NB4 (cell line): Measurements from ENCODE around the gene RCBTB1.

Experiments
- MYC ChIP-seq: IDR thresholded peaks from 2 replicates; pipeline ENCODE4 v1.6.1; 2011; ENCODE audit warnings: low read depth, low read length
- POLR2A ChIP-seq: IDR thresholded peaks from 2 replicates; pipeline ENCODE4 v1.6.1; 2011; ENCODE audit warnings: mild to moderate bottlenecking; ENCODE audit not compliant: insufficient read length; ENCODE audit errors: extremely low read depth
- TF ChIP-seq, protein P1 (sequence below): IDR thresholded peaks from one replicate; pipeline ENCODE4 v1.5.1; 2012; ENCODE audit warnings: low read depth, low read length
- TF ChIP-seq, protein P2 (sequence below): IDR thresholded peaks from 2 replicates; pipeline ENCODE4 v1.6.1; 2011; ENCODE audit warnings: low read depth, low read length

DNA sequence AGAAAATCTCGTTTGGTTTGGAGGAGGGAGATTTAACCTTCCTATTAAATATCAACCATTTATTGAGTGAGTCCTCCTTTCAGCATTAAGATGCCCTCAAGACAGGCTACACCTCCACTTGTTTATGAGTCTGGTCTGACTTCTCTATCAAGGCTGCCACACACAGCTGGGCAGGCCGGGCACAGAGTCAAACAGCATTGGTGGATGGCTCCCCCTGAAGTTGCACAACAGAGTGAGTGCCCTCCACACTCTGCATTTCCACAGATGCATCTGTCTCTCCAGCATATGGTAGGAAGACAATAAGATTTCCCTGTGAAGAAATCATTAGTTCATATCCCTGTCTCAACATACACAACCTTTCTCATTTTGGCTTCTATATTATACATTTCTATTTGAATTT lies 58.2 kb downstream of the RCBTB1 start:
- TF ChIP-seq, protein P1, sequence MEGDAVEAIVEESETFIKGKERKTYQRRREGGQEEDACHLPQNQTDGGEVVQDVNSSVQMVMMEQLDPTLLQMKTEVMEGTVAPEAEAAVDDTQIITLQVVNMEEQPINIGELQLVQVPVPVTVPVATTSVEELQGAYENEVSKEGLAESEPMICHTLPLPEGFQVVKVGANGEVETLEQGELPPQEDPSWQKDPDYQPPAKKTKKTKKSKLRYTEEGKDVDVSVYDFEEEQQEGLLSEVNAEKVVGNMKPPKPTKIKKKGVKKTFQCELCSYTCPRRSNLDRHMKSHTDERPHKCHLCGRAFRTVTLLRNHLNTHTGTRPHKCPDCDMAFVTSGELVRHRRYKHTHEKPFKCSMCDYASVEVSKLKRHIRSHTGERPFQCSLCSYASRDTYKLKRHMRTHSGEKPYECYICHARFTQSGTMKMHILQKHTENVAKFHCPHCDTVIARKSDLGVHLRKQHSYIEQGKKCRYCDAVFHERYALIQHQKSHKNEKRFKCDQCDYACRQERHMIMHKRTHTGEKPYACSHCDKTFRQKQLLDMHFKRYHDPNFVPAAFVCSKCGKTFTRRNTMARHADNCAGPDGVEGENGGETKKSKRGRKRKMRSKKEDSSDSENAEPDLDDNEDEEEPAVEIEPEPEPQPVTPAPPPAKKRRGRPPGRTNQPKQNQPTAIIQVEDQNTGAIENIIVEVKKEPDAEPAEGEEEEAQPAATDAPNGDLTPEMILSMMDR, result no peak
- no peak for TF ChIP-seq POLR2A
- TF ChIP-seq, protein P2, sequence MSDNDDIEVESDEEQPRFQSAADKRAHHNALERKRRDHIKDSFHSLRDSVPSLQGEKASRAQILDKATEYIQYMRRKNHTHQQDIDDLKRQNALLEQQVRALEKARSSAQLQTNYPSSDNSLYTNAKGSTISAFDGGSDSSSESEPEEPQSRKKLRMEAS, result no peak
- no peak for TF ChIP-seq MYC
